Heart left ventricle (tissue), 16 donors: ENCODE measurements around the gene CA9. TPM values are rescaled to one million over a fixed set of nuclear protein-coding genes. Genes with fewer than 3 reads are reported as not detected.

Source experiments
- ATAC-seq, 4 donors: fragments of 200-7000 bp; cut with Tn5 transposase; one replicate each; pipeline ENCODE4 v1.9.1; 2020 to 2022; ENCODE audit warnings: moderate library complexity in 4 of 4, mild to moderate bottlenecking in 3 of 4, moderate number of reproducible peaks in 1 of 4
- DNase-seq, 5 donors: peaks; one replicate each; pipeline ENCODE4 v3.0.0-alpha.2; 2020
- H3K27ac ChIP-seq, 12 donors: fragments of 200-600 bp; sonication (generic) in 4 of 12; one replicate each; pipeline versions ENCODE4 v1.5.0 to v1.8.0; 2016 to 2022; ENCODE audit warnings: mild to moderate bottlenecking in 2 of 12
- H3K27me3 ChIP-seq, 9 donors: fragments of 200-600 bp; sonication (generic) in 2 of 9; one replicate each; pipeline versions ENCODE4 v1.5.1 to v1.8.0; 2016 to 2022; ENCODE audit warnings: mild to moderate bottlenecking in 3 of 9
- H3K36me3 ChIP-seq, 9 donors: fragments of 200-600 bp; sonication (generic) in 2 of 9; one replicate each; pipeline versions ENCODE4 v1.5.0 to v1.8.0; 2018 to 2022; ENCODE audit warnings: mild to moderate bottlenecking in 2 of 9
- H3K4me1 ChIP-seq, 12 donors: fragments of 200-600 bp; sonication (generic) in 4 of 12; one replicate each; pipeline versions ENCODE4 v1.5.0 to v1.8.0; 2016 to 2022; ENCODE audit warnings: mild to moderate bottlenecking in 3 of 12
- H3K4me3 ChIP-seq, 12 donors: fragments of 200-600 bp; sonication (generic) in 4 of 12; one replicate each; pipeline versions ENCODE4 v1.5.0 to v1.8.0; 2017 to 2022; ENCODE audit warnings: mild to moderate bottlenecking in 9 of 12, moderate library complexity in 4 of 12
- H3K9me3 ChIP-seq, 12 donors: fragments of 200-600 bp; sonication (generic) in 4 of 12; one replicate each; pipeline versions ENCODE4 v1.5.0 to v1.8.0; 2016 to 2022; ENCODE audit warnings: mild to moderate bottlenecking in 1 of 12
- CTCF ChIP-seq, 12 donors: fragments of 200-600 bp; sonication (generic) in 4 of 12; IDR thresholded peaks; one replicate each; pipeline versions ENCODE4 v1.5.0 to v1.8.0; 2018 to 2022; ENCODE audit warnings: antibody characterized with exemption in 12 of 12, mild to moderate bottlenecking in 5 of 12
- POLR2A ChIP-seq, 2 donors: fragments of 450-650 bp; IDR thresholded peaks; one replicate each; pipeline ENCODE4 v1.6.1; 2017; ENCODE audit warnings: antibody characterized with exemption in 2 of 2, mild to moderate bottlenecking in 2 of 2, moderate library complexity in 2 of 2
- WGBS, 4 donors: extraction: QIAGEN DNeasy Blood & Tissue Kit in 2 of 4; methylation state at CpG; one replicate each; pipeline versions ENCODE4 v1.1.5 to v1.1.7; 2013 to 2018; 5-methylcytosine and 5-hydroxymethylcytosine counted together
- intact Hi-C, 10 donors: fragments of 100-400 bp; cut with DNase I; formaldehyde crosslinking; loops; one replicate each; pipeline versions ENCODE4 v1.11.1 to v1.14.2; 2022
- polyA plus RNA-seq, 2 donors: library from polyadenylated mRNA; stranded (reverse); fragments of 200-250 nt; gene quantifications; one replicate each; pipeline ENCODE4 v1.2.3, GENCODE V29; 2013
- total RNA-seq, 9 donors: library from RNA; depleted of rRNA in 2 of 9; stranded (reverse); fragments of >200 nt in 2 of 9; fragmentation: NEBNext Ultra II Directional in 3 of 9; extraction: Animal tissue kit (Norgen Biotek cat#: 25700) in 3 of 9; gene quantifications; one replicate each; pipeline versions ENCODE4 v1.1.0 to v1.2.4, GENCODE V29; 2016 to 2023
- donor health status: ischemic (EF 13 %, LVEDD 7.1; RV severe dilation, severe dysfunction).
- donor health status: healthy with polysubstance abuse.
- donor health status: DM: no; HTN: yes; CAD: no.
- donor health status: DM: no; HTN: no; CAD: no.
- donor health status: ischemic (EF 25% LVEDD 6.9; RV normal size, moderate dysfunction).
- donor health status: ischemic (EF 25% LVEDD 5.7; RV mildly dilated, moderate dysfunction).
- donor health status: healthy.
- donor health status: DM: yes; HTN: yes; CAD: no.
- donor health status: ischemic (EF 35%, LVEDD 5.7; RV mildly dilated, moderate dysfunction).
- donor health status: nonischemic (EF 11% LVEDD 7.7; RV severe dilation, severe dysfunction).
- donor health status: DM: yes; HTN: yes; CAD: no.
- donor health status: PGD.
- donor health status: ischemic (EF 29% LVEDD 5.4; RV normal size, mild dysfunction).
- donor health status: nonischemic (EF 23%, LVEDD 6.1; RV moderate dilation, normal function).

CA9 gene
- total and polyA plus RNA-seq, 11 donors, result 0.23 to 13.9 (median 0.54) TPM; not detected in 6

GRCh38 chr9:35713578-35713977 lies 39.9 kb downstream of the CA9 start:
- ATAC-seq (no peak), DNase-seq (no peak)
- Histone ChIP-seq H3K9me3 (no peaks in the 10 kb centered on the region), H3K27ac (peak overlapping the region in 1 of 12 donors; percentile 44), H3K36me3 (peaks cover 19 to 100% (median 98%) of the 10 kb centered on the region in 9 donors), H3K27me3 (no peaks in the 10 kb centered on the region), H3K4me1 (peaks cover 0 to 11% (median 0%) of the 10 kb centered on the region in 12 donors), H3K4me3 (no peak overlapping the region)
- WGBS, 4 donors, result 89 to 93% (median 91%) methylated on average over 3 of the region's 3 CpGs
- TF ChIP-seq CTCF (IDR thresholded peaks at IDR 0.05), result no peak
- intact Hi-C loops, result loop anchor here in 1 of 10 donors (5.0 kb wide), 1 partner anchor 36 kb away; no protein-coding TSS in a partner anchor

DNA sequence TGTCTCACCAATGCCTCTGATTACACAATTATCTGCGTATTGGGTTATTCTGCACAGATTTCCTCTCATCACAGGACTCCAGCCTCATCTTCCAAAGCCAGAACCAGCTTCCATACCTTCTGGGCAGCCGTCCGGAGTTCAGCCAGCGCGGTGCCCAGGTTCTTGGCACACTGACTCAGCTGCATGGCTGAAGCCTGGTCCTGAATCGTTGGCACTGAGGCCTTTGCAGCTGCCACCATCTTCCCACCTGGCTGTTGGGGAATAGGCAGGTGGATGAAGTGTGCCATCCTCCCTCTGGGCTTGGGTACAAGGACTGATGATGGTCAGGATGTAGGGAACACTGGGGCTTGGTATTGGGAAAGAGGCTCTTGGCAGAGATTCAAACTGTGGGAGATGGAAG lies 40.4 kb downstream of the CA9 start:
- Histone ChIP-seq H3K9me3 (no peaks in the 10 kb centered on the region), H3K27ac (peak overlapping the region in 1 of 12 donors; percentile 44), H3K27me3 (no peaks in the 10 kb centered on the region), H3K4me1 (peaks cover 0 to 11% (median 0%) of the 10 kb centered on the region in 12 donors), H3K36me3 (peaks cover 19 to 100% (median 98%) of the 10 kb centered on the region in 9 donors), H3K4me3 (no peak overlapping the region)
- 88 to 95% (median 90%) methylated on average over 6 of the region's 6 CpGs for WGBS, 4 donors
- TF ChIP-seq CTCF (IDR thresholded peaks at IDR 0.05), result no peak
- TF ChIP-seq POLR2A (IDR thresholded peaks at IDR 0.05), result no peak
- DNase-seq, result no peak
- no peak for ATAC-seq
- intact Hi-C loops, result loop anchor here in 1 of 10 donors (5.0 kb wide), 1 partner anchor 37 kb away; no protein-coding TSS in a partner anchor

DNA sequence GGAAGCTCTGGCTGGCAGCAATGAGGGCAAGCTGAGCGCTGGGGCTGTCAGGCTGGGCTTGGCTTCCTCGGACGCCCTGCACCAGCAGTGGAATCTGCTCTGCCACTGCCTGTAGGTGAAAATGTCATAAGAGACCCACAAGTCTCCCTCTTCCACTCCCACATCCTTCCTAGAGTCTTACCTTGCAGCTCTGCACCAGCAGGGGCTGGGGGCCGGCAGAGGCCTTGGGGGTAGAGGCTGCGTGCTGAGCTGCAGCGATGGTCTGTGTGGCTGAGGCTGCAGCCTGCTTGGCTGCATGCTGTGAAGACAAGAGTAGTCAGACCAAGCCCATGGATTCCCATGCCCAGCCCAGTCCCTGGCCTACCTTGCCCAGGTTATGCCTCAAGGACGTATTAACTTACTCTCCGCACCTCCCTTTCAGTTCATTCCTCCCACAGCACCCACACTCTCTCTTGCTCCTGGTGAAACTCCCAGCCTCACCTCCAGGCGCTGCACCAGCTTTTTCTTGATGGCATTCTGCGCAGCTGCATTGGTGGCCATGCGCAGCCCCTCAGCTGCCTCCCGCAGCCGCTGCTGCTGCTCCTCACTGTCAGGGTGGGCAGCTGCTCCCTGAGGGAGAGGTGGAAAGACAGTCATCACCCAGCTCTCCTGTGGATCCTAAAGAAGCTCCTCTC lies 41.0 kb downstream of the CA9 start:
- Histone ChIP-seq H3K4me3 (no peak overlapping the region), H3K36me3 (peaks cover 19 to 100% (median 100%) of the 10 kb centered on the region in 9 donors), H3K27ac (peak overlapping the region in 1 of 12 donors; percentile 24), H3K27me3 (no peaks in the 10 kb centered on the region), H3K9me3 (no peaks in the 10 kb centered on the region), H3K4me1 (peaks cover 0 to 11% (median 0%) of the 10 kb centered on the region in 12 donors)
- DNase-seq, result no peak
- intact Hi-C loops, result loop anchor here in 1 of 10 donors (5.0 kb wide), 1 partner anchor 37 kb away; no protein-coding TSS in a partner anchor
- 93 to 95% (median 94%) methylated on average over 12 to 13 of the region's 13 CpGs for WGBS, 4 donors
- TF ChIP-seq POLR2A (IDR thresholded peaks at IDR 0.05) (no peak), CTCF (IDR thresholded peaks at IDR 0.05) (no peak)
- ATAC-seq, result no peak

- TF ChIP-seq CTCF (IDR thresholded peaks at IDR 0.05), result no peak
- TF ChIP-seq POLR2A (IDR thresholded peaks at IDR 0.05), result no peak
- Histone ChIP-seq H3K4me1 (peaks cover 0 to 3% (median 0%) of the 10 kb centered on the region in 12 donors), H3K4me3 (no peak overlapping the region), H3K9me3 (no peaks in the 10 kb centered on the region), H3K36me3 (peaks cover 19 to 100% (median 100%) of the 10 kb centered on the region in 9 donors), H3K27me3 (no peaks in the 10 kb centered on the region), H3K27ac (no peak overlapping the region)
- DNase-seq (no peak), ATAC-seq (peak in 2 of 4 donors; percentile 3 to 10)
- WGBS, 4 donors, result 87 to 92% (median 88%) methylated on average over 4 of the region's 4 CpGs
- intact Hi-C loops, result loop anchor here in 1 of 10 donors (1.0 kb wide), 1 partner anchor 15 kb away; no protein-coding TSS in a partner anchor
Measured at GRCh38 chr9:35716230-35716629, 42.5 kb downstream of the CA9 start.
